CD4-positive, alpha-beta T cell treated with Interleukin-10 for 1 hour (primary cell): ENCODE results near the gene PDE3A.
"Not testable (repeated sequence)": the region's sequence is repeated elsewhere in the genome, so short reads cannot be mapped to it uniquely, and the experiment has no call there.

Source experiments
- DNase-seq: peaks from one replicate; pipeline ENCODE4 v3.0.0-alpha.2; 2020

Gene PDE3A

GRCh38 chr12:20557096-20557495 lies 188.8 kb downstream of the PDE3A start:
- DNase-seq, result no peak

GRCh38 chr12:20560935-20561334 lies 192.6 kb downstream of the PDE3A start:
- no peak for DNase-seq

- DNase-seq, result no peak
Observed at GRCh38 chr12:20561871-20562270, 193.5 kb downstream of the PDE3A start.

- no peak for DNase-seq
Observed at GRCh38 chr12:20567413-20567812, 199.1 kb downstream of the PDE3A start.

GRCh38 chr12:20572451-20572850 lies 204.1 kb downstream of the PDE3A start:
- no peak for DNase-seq

GRCh38 chr12:20576528-20576927 lies 208.2 kb downstream of the PDE3A start:
- no peak for DNase-seq

- no peak for DNase-seq
Observed at GRCh38 chr12:20577054-20577453, 208.7 kb downstream of the PDE3A start.

- DNase-seq, result no peak
Observed at GRCh38 chr12:20578142-20578541, 209.8 kb downstream of the PDE3A start.

- DNase-seq, result no peak
Observed at GRCh38 chr12:20585055-20585625, 216.8 kb downstream of the PDE3A start.

- no peak for DNase-seq
Observed at GRCh38 chr12:20585913-20586312, 217.6 kb downstream of the PDE3A start.

- DNase-seq, result no peak
Observed at GRCh38 chr12:20588042-20588441, 219.7 kb downstream of the PDE3A start.

- no peak for DNase-seq
Observed at GRCh38 chr12:20590570-20590969, 222.2 kb downstream of the PDE3A start.

GRCh38 chr12:20592556-20592955 lies 224.2 kb downstream of the PDE3A start:
- DNase-seq, result no peak

- DNase-seq, result no peak
Observed at GRCh38 chr12:20593611-20594010, 225.3 kb downstream of the PDE3A start.

GRCh38 chr12:20596061-20596460 lies 227.7 kb downstream of the PDE3A start:
- DNase-seq, result no peak

GRCh38 chr12:20599757-20600156 lies 231.4 kb downstream of the PDE3A start:
- DNase-seq, result no peak

- DNase-seq, result no peak
Observed at GRCh38 chr12:20601668-20602280, 233.4 kb downstream of the PDE3A start.

GRCh38 chr12:20602641-20603391 lies 234.5 kb downstream of the PDE3A start:
- DNase-seq, result no peak

GRCh38 chr12:20604408-20605067 lies 236.2 kb downstream of the PDE3A start:
- DNase-seq, result no peak

- DNase-seq, result not testable (repeated sequence)
Observed at GRCh38 chr12:20615020-20615419, 246.7 kb downstream of the PDE3A start.

- DNase-seq, result no peak
Observed at GRCh38 chr12:20616093-20616492, 247.8 kb downstream of the PDE3A start.

GRCh38 chr12:20620261-20620660 lies 251.9 kb downstream of the PDE3A start:
- no peak for DNase-seq

GRCh38 chr12:20624718-20625117 lies 256.4 kb downstream of the PDE3A start:
- DNase-seq, result no peak

GRCh38 chr12:20625531-20625930 lies 257.2 kb downstream of the PDE3A start:
- no peak for DNase-seq
